NCI-H1694 (cell line): ENCODE measurements around the gene TIE1.

Experiments
- DNase-seq: peaks from one replicate; lab custom pipeline; 2025; lab: John Stamatoyannopoulos, UW

Gene TIE1

DNA sequence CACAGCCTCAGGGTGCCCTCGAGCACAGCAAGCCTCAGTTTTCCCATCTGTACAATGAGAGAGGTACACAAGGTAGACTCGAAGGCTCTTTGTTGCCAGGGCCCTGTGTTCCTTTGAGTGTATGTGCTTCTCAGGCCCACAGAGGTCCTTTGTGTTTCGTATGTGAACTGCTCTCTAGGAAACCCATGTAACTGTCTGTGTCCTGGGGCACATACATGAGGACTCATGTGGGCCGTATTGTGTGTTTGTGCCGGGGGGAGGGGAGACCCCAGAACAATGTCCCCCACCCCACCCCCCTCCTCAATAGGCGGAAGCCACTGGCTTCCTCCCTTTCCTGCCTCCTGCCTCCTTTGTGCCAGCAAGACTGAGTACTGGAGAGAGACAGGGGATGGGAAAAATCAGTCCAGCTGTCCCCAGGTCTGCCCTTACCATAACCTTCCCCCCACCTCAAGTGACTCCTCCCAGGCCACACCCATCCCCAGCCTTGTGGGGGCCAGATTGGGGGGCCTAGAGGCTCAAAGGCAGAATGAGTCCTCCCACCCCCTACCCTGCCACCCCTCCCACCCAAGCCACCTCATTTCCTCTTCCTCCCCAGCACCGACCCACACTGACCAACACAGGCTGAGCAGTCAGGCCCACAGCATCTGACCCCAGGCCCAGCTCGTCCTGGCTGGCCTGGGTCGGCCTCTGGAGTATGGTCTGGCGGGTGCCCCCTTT is at the start of gene TIE1:
Gene TIE1 (plus strand): TSS at position 605 of the 717 bp plus-strand sequence. CDS start 90 bp downstream, at position 695.
- no peak for DNase-seq

DNA sequence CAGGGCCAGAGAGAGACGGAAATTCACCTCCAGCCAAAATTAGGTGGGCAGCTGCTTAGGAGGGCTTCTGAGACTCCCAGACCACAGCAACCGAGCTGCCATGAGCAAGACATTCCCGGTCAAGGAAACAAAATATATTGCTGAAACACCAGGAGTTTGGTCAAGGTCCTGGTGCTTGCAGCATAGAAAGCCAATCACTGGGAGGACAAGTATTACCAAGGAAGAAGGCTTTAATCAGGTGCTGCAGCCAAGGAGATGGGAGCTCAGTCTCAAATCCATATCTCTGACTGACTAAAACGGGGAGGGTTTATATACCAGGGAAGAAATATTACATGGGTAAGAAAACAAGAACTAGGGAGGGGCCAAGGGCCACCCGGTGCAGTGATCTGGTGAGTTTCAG is 49.8 kb upstream of the TIE1 start:
- DNase-seq: no peak

DNA sequence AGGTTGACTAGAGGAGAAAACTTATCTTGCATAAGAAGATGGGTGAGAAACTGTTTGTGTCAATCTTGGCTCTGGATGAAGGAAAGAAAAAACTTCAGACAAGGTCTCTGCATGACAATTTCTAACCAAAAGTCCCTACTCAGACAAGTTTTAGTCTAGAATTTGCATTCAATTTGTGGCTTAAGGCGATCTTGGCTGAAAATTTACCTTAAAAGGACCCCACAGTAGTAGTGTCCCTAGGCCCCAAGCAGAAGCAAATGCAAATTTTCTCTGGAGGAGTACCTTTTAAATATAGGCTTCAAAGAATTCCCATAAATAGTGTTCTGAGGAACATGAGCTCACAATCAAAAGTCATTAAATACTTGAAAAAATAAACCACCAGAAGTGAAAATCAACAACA is 48.6 kb upstream of the TIE1 start:
- no peak for DNase-seq

DNA sequence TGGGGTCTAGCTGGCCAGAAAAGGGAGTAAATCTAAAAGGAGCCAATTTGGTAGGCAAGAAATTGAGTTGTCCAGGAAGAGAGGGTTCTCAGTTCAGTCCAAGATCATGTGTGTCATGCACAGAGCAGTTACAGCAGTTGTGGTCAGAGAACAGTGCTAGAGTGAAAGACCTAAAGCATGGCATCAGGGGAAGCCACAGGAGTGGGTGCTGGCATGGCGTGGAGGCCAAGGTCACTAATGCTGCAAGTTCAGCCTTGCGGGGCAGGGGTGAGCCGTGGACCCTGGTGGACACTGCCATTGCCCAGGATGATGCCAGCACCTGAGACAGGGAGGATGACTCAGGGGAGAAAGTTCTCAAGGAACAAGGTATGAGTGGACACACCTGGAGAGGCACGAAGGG is 47.6 kb upstream of the TIE1 start:
- no peak for DNase-seq

DNA sequence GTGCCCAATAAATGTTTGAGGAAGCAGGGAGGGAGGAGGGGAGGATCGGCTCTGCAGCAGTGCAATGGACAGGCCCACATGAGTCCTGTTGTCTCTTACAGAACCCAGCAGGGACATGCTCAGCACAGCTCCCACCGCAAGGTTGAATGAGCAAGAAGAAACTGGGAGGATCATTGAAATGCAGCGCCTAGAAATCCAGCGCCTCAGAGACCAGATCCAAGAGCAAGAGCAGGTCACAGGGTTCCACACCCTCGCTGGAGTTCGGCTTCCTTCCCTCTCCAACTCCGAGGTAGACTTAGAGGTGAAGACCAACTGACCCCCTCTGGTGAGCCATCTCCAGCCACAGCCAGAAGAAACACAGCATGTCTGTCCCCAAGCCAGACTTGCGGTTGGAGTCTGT is 46.9 kb upstream of the TIE1 start:
- DNase-seq: no peak

DNA sequence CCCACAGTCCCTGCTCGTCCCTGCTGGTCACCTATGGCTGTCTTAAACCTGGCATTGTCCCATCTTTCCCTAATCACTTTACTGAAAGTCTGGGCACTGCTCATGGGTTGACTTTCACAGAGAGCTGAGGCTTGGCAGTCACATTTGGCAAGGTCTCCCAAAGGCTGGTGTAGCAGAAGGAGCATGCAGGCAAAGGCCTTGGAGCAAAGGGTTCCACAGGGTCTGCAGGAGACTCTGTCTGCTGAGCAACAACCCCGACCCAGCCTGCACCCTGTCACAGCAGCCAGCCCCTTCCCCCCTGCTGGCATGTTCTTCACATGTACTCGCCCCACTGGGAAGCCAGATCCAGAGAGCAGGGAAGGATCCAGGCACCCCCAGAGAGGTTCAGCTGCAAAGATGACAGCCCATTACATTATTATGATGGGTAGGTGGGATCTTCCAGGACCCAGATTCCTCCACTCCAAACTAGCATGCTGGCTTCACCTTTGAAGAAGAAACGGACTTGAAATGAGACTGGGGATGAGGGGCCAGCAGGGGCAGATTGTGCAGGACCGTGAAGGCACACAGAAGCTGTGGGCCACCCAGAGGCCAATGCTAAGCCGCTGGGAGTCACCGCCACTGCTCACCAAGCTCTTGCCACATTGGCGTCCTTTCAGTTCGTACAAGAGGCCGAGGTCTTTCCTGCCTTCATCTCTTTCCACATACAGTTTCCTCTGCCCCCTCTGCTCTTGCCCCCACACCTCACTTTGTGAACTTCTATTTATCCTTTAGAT is 45.2 kb upstream of the TIE1 start:
- no peak for DNase-seq

DNA sequence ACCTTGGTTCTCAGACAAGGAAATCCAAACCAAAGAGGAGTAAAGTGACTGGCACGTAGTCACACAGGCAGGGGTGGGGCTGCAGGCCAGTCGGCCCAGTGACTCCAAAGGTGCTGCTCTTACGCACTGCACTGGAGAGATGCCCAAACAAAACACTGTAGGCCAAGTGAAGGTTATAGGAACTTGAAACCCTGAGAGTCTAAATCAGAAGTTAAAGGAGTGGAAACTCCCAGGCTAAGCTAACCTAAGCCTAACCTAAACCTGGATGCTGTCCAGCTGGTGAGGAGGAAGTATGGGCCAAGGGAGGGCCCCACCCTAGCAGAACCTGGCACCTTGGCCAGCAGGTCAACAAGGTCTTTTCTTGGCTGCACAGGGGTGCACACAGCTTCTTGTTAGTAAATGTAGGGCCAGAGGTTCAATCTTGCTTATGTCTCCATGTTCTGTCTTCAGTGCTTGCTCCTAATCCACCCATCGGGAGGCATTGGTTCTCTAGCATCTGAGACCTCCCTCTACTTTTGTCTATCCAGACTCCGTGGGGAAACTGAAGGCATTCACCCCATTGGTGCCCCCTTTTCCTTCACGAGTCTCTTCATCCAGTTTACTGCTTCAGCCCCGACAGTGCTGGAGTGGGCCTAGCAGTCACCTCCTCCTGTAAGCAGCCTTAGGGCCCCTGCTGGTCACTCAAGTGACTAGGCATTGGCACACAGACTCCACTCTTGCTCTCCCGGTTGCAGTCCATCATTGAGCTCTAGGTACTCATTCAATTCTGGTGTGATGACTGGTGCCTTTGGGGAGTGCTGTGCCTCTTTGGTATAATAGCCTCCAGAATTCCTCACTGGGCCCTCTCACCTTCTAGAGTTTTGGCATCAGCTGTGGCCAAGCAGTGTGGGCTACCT is 43.9 kb upstream of the TIE1 start:
- no peak for DNase-seq

DNA sequence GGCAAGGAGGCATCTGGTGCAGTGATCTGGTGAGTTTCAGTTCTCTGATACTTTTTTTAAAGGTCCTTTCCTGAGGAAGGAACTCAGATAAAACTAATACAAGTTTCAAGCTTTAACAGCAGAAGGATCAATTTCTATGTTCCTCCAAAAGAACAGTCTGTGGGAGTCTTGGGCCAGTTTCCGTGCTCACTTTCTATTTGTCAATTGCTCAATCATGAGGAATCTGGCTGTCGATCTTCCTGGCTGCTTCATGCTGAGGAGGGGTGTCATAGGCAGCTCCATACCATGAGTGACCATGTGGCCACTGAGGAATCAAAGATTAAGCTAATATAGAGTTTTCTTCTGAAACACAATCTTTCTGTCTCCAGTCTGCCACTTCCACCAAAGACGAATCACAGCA is 42.4 kb upstream of the TIE1 start:
- no peak for DNase-seq

DNA sequence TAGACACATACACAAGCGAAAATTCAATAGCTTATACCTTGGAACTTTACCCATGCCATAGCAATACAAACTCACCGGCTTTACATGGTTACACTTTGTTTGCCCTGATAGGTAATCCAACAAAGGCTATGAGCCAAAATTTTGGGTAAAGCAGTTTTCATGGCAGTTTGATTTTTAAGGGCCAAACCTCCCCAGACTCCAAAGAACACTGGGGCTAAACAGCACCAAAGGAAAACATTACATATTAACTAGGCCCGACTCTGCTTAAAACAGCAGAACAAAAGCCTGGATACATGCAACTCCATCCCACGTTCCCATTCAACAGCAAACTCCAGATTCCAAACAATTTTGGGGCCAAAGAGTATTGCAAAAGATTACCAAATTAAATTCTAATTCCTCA is 35.4 kb upstream of the TIE1 start:
- no peak for DNase-seq

DNA sequence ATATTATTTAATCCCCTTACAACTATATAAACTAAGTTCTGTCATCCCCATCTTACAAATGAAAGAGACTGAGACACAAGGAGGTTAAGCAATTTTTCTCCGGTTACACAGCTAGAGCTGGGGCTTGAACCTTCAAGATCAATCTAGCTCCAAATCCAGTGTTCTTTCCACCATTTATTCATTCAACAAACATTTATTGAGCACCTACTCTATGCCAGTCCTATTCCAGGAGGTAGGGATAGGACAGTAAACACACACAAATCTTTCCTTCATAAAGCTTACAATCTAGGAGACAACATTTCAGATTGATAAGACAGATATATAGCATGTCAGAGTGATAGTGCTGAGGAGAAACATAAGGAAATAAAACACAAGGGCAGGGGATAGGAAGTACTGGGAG is 33.9 kb upstream of the TIE1 start:
- no peak for DNase-seq

DNA sequence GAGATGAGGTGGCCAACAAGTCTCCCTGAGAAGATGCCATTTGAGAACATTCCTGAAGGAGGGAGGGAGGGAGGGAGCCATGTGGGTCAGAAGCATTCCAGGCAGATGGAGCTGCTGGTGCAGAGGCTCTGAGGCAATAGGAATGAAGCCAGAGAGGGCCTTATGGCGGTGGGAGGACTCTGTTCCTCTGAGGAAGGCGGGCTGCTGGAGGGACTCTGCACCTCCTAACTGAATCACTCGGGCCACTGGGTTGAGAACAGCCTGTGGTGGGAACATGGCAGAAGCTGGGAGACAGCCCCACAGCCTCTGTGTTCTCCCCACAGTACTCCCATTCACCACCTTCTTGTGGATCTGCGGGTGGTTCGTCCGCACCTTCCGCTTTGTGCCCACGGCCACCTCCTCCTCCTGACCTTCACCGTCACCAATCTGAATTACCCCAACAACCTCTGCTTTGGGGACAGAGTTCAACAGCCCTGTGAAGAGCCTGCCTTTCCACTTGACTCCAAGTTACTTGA is 33.4 kb upstream of the TIE1 start:
- DNase-seq: no peak

DNA sequence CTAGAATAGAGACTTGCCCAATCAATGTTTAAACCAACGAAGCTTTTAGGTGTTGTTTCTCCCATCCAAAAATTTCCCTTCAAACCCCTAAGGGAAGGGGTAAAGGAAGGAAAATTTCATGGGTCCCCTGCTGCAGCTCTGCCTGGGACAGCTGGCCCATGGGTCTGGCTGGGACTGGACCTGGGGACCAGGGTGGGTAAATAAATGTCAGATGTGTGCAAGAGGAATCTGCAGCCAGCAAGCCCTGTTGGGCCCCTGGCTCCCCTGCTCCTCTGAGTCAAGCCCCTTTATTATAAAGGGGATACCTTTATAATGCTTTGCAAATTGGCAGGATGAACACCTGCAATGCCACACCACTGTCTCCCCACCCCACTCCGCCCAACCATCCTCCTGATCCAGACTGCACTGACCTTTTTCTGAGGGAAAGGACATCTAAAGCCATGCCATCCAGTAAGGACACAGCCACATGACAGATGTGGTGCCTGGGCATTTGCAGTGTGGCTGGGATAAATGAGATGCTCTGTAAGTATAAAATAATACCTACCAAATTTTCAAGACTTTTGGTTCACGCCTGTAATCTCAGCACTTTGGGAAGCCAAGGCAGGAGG is 32.9 kb upstream of the TIE1 start:
- DNase-seq: no peak

DNA sequence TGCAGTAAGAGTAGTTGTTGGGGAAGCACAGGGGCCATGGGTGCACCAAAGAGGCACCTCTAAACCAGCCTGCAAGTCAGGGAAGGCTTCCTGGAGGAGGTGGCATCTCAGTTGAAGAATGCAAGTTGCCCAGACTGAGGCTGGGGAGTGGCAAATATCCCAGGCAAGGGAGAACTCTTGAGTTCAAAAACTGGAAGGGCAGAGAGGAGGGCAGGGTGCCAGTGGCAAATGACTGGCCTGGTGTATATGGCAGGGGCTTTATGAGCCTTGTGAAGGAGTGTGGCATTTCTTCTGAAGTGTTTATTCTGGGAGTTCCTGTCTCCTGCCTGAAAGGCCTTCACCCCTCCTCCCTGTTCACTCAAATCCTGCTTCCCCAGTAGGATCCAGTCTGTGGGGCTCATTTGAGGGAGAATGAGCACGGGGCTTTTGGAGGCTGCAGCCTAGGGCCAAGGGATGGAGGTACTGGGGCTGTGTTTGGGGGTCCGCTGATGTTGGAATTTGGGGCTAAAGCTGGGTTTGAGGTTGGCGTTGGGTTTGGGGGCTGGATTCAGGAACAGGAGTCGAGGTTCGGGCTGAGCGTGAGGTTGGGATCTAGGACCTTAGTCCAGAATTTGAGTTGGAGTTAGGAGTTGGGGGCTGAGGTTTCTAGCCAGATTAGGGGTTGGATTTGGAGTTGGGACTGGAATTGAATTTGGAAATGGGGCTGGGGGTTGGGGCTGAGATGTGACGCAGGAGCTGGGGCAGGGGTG is 31.0 kb upstream of the TIE1 start, which contains the start of gene TMEM125:
Gene TMEM125 (plus strand): TSS at position 357 of the 749 bp plus-strand sequence. CDS start 2,740 bp downstream, outside the sequence.
- DNase-seq: no peak

DNA sequence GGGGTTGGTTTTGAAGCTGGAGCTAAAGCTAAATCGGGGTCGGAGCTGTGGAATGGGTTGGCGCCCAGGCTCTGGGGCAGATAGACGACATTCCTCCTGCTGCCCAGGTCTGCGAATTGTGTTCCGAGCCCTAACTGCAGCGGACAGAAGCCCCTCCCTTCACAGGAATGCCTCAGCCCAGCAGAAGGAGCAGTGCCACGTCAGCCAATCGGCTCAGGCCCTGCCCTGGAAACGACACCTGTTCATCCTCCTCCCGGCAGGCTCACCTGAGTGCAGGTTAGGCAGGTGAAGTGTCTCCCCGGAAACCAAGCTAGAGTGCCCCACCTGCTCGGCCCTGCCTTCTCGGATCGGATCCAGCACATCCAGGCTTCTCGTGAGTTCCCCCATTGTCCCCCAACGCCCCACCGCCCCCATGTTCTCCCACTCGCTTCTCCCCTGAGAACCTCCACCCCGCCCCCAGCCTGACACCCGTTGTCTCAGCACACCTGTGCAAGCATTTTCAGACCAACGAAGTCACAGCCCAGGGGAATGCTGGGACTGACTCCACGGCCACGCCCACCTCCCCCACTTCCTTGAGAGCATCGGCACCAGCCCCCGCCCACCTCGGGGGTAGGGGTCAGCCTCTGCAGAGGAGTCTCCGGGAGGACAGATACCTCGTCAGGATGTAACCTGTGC is 30.2 kb upstream of the TIE1 start:
- no peak for DNase-seq

DNA sequence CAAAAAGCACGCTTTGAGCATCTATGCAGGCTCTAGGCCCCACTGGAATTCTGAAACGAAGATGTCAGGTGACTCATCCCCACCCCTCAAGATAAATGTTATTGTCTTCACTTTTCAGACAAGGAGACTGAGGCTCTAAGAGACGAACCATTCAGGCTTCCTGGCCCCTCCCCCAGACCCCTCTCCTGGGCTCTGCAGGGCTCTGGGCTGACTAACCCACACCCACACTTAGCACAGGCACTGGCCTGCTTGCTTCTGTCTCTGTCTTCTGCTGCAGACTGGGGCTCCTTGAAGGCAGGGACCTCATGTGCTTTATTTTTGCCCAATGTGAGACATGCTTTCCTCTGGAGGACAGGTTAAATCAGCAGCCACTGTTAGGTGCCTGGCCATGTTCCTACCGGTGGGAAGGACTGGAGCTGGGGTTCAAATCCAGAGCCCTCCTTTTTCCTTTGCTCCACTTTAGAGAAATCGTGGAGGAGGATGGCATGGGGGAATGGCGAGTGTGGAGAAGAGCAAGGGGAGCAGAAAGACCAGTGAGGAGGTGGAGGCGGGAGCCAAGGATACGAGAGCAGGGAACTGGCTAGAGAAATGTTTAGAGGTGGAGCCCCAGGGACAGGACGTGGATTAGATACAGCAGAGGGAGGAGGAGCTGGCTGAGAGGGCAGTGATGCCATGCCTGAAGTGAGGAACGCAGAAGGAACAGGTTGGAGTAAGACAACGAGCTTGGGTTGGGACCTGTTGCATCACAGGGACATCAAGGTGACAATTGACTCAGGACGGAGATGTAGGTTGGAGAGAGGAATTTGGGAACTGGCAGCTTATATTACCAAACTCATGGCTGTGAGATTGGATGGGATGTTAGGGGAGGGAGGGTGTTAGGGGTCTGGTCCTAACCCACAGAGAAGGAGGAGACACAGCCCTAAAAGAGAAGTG is 29.3 kb upstream of the TIE1 start:
- no peak for DNase-seq

DNA sequence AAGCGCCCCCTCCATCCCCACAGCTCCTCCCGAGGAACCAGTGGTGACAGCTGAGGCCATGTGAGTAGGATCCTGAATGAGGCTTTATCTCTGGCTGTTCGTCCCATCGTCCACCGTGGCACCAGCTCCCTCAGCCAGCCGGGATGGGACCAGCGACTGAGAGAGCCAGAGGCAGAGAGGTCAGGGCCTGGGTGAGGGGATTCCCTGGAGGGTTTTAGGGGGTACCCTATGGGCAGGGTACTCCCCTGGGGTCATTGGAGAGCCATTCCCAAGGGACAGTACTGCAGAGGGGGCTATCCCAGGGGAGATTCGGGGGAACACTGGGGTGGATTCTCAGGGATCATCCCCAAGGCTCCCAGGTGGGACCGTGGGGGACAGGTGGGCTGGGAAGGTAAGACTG is 28.6 kb upstream of the TIE1 start:
- no peak for DNase-seq

DNA sequence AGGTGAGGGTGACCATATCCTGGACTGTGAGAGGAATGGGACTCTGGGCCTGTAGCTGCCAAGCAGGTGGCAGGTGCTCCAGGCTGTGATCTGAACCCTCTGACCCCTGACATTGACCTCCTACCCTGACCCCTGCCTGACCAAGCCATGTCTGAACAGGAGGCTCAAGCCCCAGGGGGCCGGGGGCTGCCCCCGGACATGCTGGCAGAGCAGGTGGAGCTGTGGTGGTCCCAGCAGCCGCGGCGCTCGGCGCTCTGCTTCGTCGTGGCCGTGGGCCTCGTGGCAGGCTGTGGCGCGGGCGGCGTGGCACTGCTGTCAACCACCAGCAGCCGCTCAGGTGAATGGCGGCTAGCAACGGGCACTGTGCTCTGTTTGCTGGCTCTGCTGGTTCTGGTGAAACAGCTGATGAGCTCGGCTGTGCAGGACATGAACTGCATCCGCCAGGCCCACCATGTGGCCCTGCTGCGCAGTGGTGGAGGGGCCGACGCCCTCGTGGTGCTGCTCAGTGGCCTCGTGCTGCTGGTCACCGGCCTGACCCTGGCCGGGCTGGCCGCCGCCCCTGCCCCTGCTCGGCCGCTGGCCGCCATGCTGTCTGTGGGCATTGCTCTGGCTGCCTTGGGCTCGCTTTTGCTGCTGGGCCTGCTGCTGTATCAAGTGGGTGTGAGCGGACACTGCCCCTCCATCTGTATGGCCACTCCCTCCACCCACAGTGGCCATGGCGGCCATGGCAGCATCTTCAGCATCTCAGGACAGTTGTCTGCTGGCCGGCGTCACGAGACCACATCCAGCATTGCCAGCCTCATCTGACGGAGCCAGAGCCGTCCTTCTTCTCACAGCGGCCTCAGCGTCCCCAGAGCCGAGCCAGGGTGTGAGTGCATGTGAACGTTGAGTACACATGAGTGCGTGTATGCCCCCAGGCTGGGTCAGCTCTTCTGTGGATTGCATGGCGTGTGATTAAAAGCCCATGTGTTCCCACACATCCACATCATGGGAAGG is 27.9 kb upstream of the TIE1 start:
- DNase-seq: no peak

DNA sequence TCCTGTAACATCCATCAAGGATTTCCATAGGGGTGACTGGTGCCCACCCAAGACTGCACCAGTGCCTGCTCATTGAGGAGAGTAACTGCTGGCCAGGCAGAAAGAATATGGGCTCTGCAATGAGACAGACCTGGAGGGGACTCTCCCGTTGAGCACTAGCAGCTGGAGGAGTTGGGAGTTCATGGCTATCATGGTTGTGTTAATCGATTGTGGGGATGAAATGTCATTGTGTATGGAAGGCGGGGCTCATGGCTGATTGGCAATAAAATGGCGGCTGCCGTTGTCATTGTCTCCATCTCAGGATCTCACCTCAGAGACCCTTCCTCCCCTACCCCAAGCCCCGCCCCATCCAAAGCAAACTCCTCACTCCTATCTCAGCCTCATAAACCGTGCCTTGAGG is 27.1 kb upstream of the TIE1 start:
- no peak for DNase-seq
